HepG2 (cell line): ENCODE data around the gene UNC79. TPM values are rescaled to one million over a fixed set of nuclear protein-coding genes. Genes with fewer than 3 reads are reported as not detected.

Experiments used
- ATAC-seq: fragments of 200-7000 bp; cut with Tn5 transposase; 3 replicates; pipeline ENCODE4 v1.9.1; 2020; ENCODE audit warnings: mild to moderate bottlenecking, moderate library complexity
- BruUV-seq: library from RNA; stranded (reverse); fragments of 400-500 nt; replicated peaks from 2 replicates; lab custom pipeline; 2021; lab: Mats Ljungman, UMichigan
- CTCF ChIA-PET: fragments of 300-600 bp; formaldehyde crosslinking; extraction: SDS; loops from one replicate; lab custom pipeline; 2021; ENCODE audit warnings: low total read pairs, inconsistent platforms, low intra/inter-chr PET ratio; lab: Yijun Ruan, JAX
- POLR2A ChIA-PET: fragments of 350-600 bp; sonication (Branson Sonifier 250); formaldehyde crosslinking; loops from one replicate; lab custom pipeline; 2020; ENCODE audit warnings: antibody characterized with exemption, inconsistent platforms; lab: Yijun Ruan, JAX
- DNase-seq: peaks from one replicate; pipeline ENCODE4 v3.0.0-alpha.2; 2015; ENCODE audit warnings: low spot score
- FAIRE-seq: peaks from 3 replicates; lab custom pipeline; 2011; peaks lifted over from hg19 to GRCh38; lab: Jason Lieb, UNC
- H2AFZ ChIP-seq: one replicate; pipeline ENCODE4 v1.6.1; 2011; ENCODE audit warnings: low read length, inconsistent platforms
- H3K27ac ChIP-seq: fragments of 300-600 bp; 3 replicates; pipeline ENCODE4 v1.8.0; 2011; ENCODE audit warnings: mixed run types, mild to moderate bottlenecking, mixed read lengths, low read length, inconsistent platforms; ENCODE audit not compliant: insufficient read depth; ENCODE audit errors: extremely low read length
- H3K27me3 ChIP-seq, 2 experiments: fragments of 200-600 bp in 1 of 2; 2 replicates in 1 of 2; 3 replicates in 1 of 2; pipeline versions ENCODE4 v1.6.0 to v1.8.0; 2011; ENCODE audit warnings: low read length in 2 of 2, mild to moderate bottlenecking in 2 of 2, moderate library complexity in 2 of 2, inconsistent platforms in 1 of 2; ENCODE audit not compliant: insufficient read depth in 2 of 2, control insufficient read depth in 1 of 2
- H3K36me3 ChIP-seq, 2 experiments: fragments of 200-600 bp in 1 of 2; replicated peaks in 1 of 2; 2 replicates in 1 of 2; 3 replicates in 1 of 2; pipeline versions ENCODE4 v1.5.1 to v1.8.0; 2011; ENCODE audit warnings: low read length in 2 of 2, inconsistent platforms in 1 of 2; ENCODE audit not compliant: insufficient read depth in 2 of 2, control insufficient read depth in 1 of 2
- H3K4me1 ChIP-seq: 2 replicates; pipeline ENCODE4 v1.5.1; 2012; ENCODE audit warnings: low read length, inconsistent platforms; ENCODE audit not compliant: insufficient read depth
- H3K4me2 ChIP-seq: 2 replicates; pipeline ENCODE4 v1.6.0; 2011; ENCODE audit warnings: low read depth, low read length, inconsistent platforms
- H3K4me3 ChIP-seq, 3 experiments: fragments of 200-600 bp in 1 of 3; sonication (generic), shearing (Covaris generic) in 1 of 3; replicated peaks in 1 of 3; 2 replicates each; pipeline ENCODE4 v1.5.1; 2011 to 2016; ENCODE audit warnings: low read length in 3 of 3, inconsistent platforms in 2 of 3, low read depth in 2 of 3, mild to moderate bottlenecking in 2 of 3, control low read depth in 1 of 3, mixed read lengths in 1 of 3; ENCODE audit not compliant: insufficient read depth in 1 of 3
- H3K79me2 ChIP-seq: one replicate; pipeline ENCODE4 v1.6.1; 2011; ENCODE audit warnings: low read length, inconsistent platforms; ENCODE audit not compliant: insufficient read depth
- H3K9ac ChIP-seq: 2 replicates; pipeline ENCODE4 v1.6.0; 2011; ENCODE audit warnings: mild to moderate bottlenecking, low read depth, low read length, inconsistent platforms; ENCODE audit not compliant: insufficient read depth
- H3K9me3 ChIP-seq: 2 replicates; pipeline ENCODE4 v1.5.1; 2012; ENCODE audit warnings: mild to moderate bottlenecking, low read length
- H4K20me1 ChIP-seq: 2 replicates; pipeline ENCODE4 v1.6.0; 2011; ENCODE audit warnings: inconsistent platforms, mild to moderate bottlenecking, low read length, moderate library complexity; ENCODE audit not compliant: insufficient read depth
- AGO1 ChIP-seq: fragments of 200-400 bp; formaldehyde crosslinking; IDR thresholded peaks from 2 replicates; pipeline ENCODE4 v1.6.1; 2017; ENCODE audit warnings: mild to moderate bottlenecking, low read depth, low read length, moderate library complexity; ENCODE audit not compliant: poor library complexity, severe bottlenecking
- ATAD3A ChIP-seq: sonication (generic); formaldehyde crosslinking; IDR thresholded peaks from 2 replicates; pipeline ENCODE4 v1.4.0; 2020; ENCODE audit warnings: missing genetic modification reagents
- FIP1L1 ChIP-seq: fragments of 200-400 bp; formaldehyde crosslinking; IDR thresholded peaks from 2 replicates; pipeline ENCODE4 v1.6.1; 2018; ENCODE audit warnings: low read depth, mild to moderate bottlenecking, low read length, moderate library complexity, borderline replicate concordance; ENCODE audit not compliant: insufficient read depth
- FOXK2 ChIP-seq: fragments of 450-650 bp; IDR thresholded peaks from 2 replicates; pipeline ENCODE4 v1.6.1; 2016
- KDM5A ChIP-seq: fragments of 200-600 bp; sonication (generic); IDR thresholded peaks from 2 replicates; pipeline ENCODE4 v1.7.0; 2018; ENCODE audit warnings: antibody characterized with exemption, mild to moderate bottlenecking, low read length, borderline replicate concordance
- MXI1 ChIP-seq: IDR thresholded peaks from 3 replicates; pipeline ENCODE4 v1.6.1; 2012; ENCODE audit warnings: low read depth, low read length, inconsistent platforms, borderline replicate concordance
- TCF7L2 ChIP-seq: IDR thresholded peaks from 2 replicates; pipeline ENCODE4 v1.6.1; 2011; ENCODE audit warnings: mild to moderate bottlenecking, low read depth, low read length, moderate library complexity
- U2AF2 ChIP-seq: fragments of 200-400 bp; formaldehyde crosslinking; IDR thresholded peaks from 2 replicates; pipeline ENCODE4 v1.6.1; 2017; ENCODE audit warnings: low read depth, mild to moderate bottlenecking, low read length
- ZEB1 ChIP-seq: IDR thresholded peaks from 2 replicates; pipeline ENCODE4 v1.6.1; 2012; ENCODE audit warnings: mild to moderate bottlenecking, low read depth, inconsistent platforms; ENCODE audit not compliant: insufficient replicate concordance
- ZNF33A ChIP-seq: sonication (generic); formaldehyde crosslinking; IDR thresholded peaks from 2 replicates; pipeline ENCODE4 v1.5.1; 2020; ENCODE audit warnings: missing genetic modification reagents, mild to moderate bottlenecking, moderate library complexity, borderline replicate concordance
- ZNF562 ChIP-seq: sonication (generic); formaldehyde crosslinking; IDR thresholded peaks from 2 replicates; pipeline ENCODE4 v1.8.0; 2022; ENCODE audit warnings: missing genetic modification reagents, borderline replicate concordance
- ZNF761 ChIP-seq: sonication (generic); formaldehyde crosslinking; conservative IDR thresholded peaks from 2 replicates; pipeline ENCODE4 v1.4.0; 2020; ENCODE audit warnings: mild to moderate bottlenecking, missing genetic modification reagents
- ZSCAN31 ChIP-seq: sonication (generic); formaldehyde crosslinking; IDR thresholded peaks from 2 replicates; pipeline ENCODE4 v1.5.0; 2020; ENCODE audit warnings: low read depth, mild to moderate bottlenecking, missing genetic modification reagents
- WGBS: methylation state at CpG from one replicate; pipeline ENCODE4 v1.1.6; 2017; ENCODE audit warnings: low lambda C conversion rate; 5-methylcytosine and 5-hydroxymethylcytosine counted together
- in situ Hi-C: cut with HindIII; loops from 2 replicates; pipeline ENCODE4 v1.10.0; 2017; ENCODE audit warnings: low pct_unique_long_range_greater_than_20kb; ENCODE audit not compliant: extremely low pct_ligation_motif_present
- intact Hi-C: fragments of 100-400 bp; cut with micrococcal nuclease; formaldehyde crosslinking; loops from one replicate; pipeline ENCODE4 v1.10.0; 2022; ENCODE audit not compliant: unreplicated experiment
- polyA plus RNA-seq, 8 experiments: library from polyadenylated mRNA; depleted of rRNA in 3 of 8; stranded (reverse) in 7 of 8; unstranded in 1 of 8; fragments of >200 nt; fragmentation: Illumina TruSeq in 4 of 8; extraction: Trizol in 4 of 8; gene quantifications; 2 replicates each; pipeline versions ENCODE4 v1.2.1 to v1.2.3, GENCODE V29; 2011 to 2016; ENCODE audit warnings: low read depth in 4 of 8, missing spikeins in 1 of 8, mixed read lengths in 1 of 8; ENCODE audit not compliant: insufficient read depth in 1 of 8
- total RNA-seq, 5 experiments: library from RNA; depleted of rRNA; stranded (reverse); fragments of >200 nt; fragmentation: Illumina TruSeq; extraction: Trizol; gene quantifications; 2 replicates each; pipeline ENCODE4 v1.2.3, GENCODE V29; 2016; ENCODE audit warnings: low read depth in 1 of 5
- TF ChIP-seq, protein P1 (sequence below): sonication (generic); formaldehyde crosslinking; IDR thresholded peaks from 2 replicates; pipeline ENCODE4 v1.4.0; 2020; ENCODE audit warnings: missing genetic modification reagents
- TF ChIP-seq, protein P2 (sequence below): sonication (generic); formaldehyde crosslinking; IDR thresholded peaks from 2 replicates; pipeline ENCODE4 v1.8.1; 2023; ENCODE audit warnings: mild to moderate bottlenecking, missing genetic modification reagents, borderline replicate concordance
- TF ChIP-seq, protein P3 (sequence below): sonication (generic); formaldehyde crosslinking; IDR thresholded peaks from 2 replicates; pipeline ENCODE4 v1.5.0; 2020; ENCODE audit warnings: mild to moderate bottlenecking, missing genetic modification reagents

Gene UNC79
- total and polyA plus RNA-seq, 2 of the 13 experiments (the other 11 are each of a cell fraction or from before 2014, with no cell fraction given) = under 0.01 TPM; not detected in 1

DNA sequence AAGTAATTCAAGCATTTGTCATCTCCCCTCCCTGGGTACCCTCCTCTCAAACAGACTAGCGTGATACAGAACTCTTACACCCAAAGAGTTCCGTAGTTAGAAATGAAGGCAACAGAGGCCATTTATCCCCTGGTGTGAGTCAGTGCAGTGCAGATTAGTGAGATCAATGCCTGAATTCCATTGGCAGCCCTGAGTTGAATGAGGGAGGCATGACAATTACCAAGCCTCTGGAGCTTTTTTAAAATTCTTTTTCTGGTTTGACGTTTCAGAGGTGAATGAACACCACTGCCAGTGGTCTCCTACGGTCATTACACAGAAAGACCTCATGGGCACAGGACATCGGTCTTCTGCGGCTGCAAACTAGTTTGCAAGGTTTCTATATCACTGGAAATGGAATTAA lies 263.2 kb downstream of the UNC79 start:
- in situ Hi-C loops = no loop called here
- H3K4me3 ChIP-seq = no peak overlapping the region
- H3K9ac ChIP-seq = no peak overlapping the region
- H3K4me2 ChIP-seq = no peak overlapping the region
- DNase-seq = no peak
- H3K79me2 ChIP-seq = no peaks in the 10 kb centered on the region
- TF ChIP-seq, protein P1, sequence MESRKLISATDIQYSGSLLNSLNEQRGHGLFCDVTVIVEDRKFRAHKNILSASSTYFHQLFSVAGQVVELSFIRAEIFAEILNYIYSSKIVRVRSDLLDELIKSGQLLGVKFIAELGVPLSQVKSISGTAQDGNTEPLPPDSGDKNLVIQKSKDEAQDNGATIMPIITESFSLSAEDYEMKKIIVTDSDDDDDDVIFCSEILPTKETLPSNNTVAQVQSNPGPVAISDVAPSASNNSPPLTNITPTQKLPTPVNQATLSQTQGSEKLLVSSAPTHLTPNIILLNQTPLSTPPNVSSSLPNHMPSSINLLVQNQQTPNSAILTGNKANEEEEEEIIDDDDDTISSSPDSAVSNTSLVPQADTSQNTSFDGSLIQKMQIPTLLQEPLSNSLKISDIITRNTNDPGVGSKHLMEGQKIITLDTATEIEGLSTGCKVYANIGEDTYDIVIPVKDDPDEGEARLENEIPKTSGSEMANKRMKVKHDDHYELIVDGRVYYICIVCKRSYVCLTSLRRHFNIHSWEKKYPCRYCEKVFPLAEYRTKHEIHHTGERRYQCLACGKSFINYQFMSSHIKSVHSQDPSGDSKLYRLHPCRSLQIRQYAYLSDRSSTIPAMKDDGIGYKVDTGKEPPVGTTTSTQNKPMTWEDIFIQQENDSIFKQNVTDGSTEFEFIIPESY (CRISPR knock-in tag) = no peak
- TF ChIP-seq, protein P2, sequence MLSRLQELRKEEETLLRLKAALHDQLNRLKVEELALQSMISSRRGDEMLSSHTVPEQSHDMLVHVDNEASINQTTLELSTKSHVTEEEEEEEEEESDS = no peak
- TF ChIP-seq ZSCAN31 (CRISPR knock-in tag) (no peak), KDM5A (no peak), ZEB1 (no peak), MXI1 (no peak), ATAD3A (CRISPR knock-in tag) (no peak)
- H3K27me3 ChIP-seq = no peaks in the 10 kb centered on the region; a peak in 2 of 5 replicates
- no peak for FAIRE-seq
- no peaks in the 10 kb centered on the region for H3K4me1 ChIP-seq
- no peak overlapping the region for H3K27ac ChIP-seq
- no TSS peak for BruUV-seq
- H2AFZ ChIP-seq = no peak overlapping the region
- ChIA-PET POLR2A (no interaction called here), CTCF (no interaction called here)
- no peak for ATAC-seq
- H3K9me3 ChIP-seq = no peaks in the 10 kb centered on the region
- H3K36me3 ChIP-seq = no peaks in the 10 kb centered on the region
- WGBS = 45% methylated on average over 6 of the region's 6 CpGs
- intact Hi-C loops = no loop called here
- no peaks in the 10 kb centered on the region for H4K20me1 ChIP-seq

DNA sequence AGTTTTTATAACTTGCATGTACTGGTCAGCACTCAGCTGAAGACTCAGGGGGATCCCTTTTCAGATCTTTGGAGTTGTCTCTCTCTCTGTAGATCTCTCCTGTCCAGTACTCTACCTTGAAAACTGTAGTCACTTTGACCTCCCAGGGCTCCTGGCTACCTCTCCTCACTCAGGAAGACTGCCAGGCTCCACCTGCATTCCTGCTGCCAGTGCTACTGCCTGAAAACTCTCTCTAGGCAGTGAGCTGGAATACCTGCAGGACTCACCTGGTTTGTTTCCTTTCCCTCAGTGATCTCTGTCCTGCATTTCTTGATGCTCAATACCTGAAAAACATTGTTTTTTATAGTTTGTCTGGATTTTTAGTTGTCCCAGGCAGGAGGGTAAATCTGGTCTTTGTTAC lies 270.2 kb downstream of the UNC79 start:
- Histone ChIP-seq H3K79me2 (no peaks in the 10 kb centered on the region), H2AFZ (no peak overlapping the region), H3K4me1 (peaks cover 12% of the 10 kb centered on the region), H3K4me3 (no peak overlapping the region), H3K9me3 (no peaks in the 10 kb centered on the region), H3K4me2 (no peak overlapping the region), H4K20me1 (no peaks in the 10 kb centered on the region), H3K27me3 (peaks cover 0 to 1% of the 10 kb centered on the region in 2 experiments; a peak in 3 of 5 replicates), H3K27ac (no peak overlapping the region), H3K36me3 (no peaks in the 10 kb centered on the region), H3K9ac (no peak overlapping the region)
- DNase-seq = no peak
- ATAC-seq = no peak
- ChIA-PET POLR2A (no interaction called here), CTCF (no interaction called here)
- FAIRE-seq = no peak
- BruUV-seq = no TSS peak
- intact Hi-C loops (no loop called here), in situ Hi-C loops (no loop called here)
- no peak for TF ChIP-seq KDM5A
- no peak for TF ChIP-seq TCF7L2
- no peak for TF ChIP-seq ZNF33A (CRISPR knock-in tag)
- TF ChIP-seq ZNF761 = no peak
- no peak for TF ChIP-seq U2AF2
- no peak for TF ChIP-seq AGO1
- no peak for TF ChIP-seq FIP1L1
- no peak for TF ChIP-seq FOXK2
- TF ChIP-seq ZNF562 (CRISPR knock-in tag) = no peak
- TF ChIP-seq, protein P3, sequence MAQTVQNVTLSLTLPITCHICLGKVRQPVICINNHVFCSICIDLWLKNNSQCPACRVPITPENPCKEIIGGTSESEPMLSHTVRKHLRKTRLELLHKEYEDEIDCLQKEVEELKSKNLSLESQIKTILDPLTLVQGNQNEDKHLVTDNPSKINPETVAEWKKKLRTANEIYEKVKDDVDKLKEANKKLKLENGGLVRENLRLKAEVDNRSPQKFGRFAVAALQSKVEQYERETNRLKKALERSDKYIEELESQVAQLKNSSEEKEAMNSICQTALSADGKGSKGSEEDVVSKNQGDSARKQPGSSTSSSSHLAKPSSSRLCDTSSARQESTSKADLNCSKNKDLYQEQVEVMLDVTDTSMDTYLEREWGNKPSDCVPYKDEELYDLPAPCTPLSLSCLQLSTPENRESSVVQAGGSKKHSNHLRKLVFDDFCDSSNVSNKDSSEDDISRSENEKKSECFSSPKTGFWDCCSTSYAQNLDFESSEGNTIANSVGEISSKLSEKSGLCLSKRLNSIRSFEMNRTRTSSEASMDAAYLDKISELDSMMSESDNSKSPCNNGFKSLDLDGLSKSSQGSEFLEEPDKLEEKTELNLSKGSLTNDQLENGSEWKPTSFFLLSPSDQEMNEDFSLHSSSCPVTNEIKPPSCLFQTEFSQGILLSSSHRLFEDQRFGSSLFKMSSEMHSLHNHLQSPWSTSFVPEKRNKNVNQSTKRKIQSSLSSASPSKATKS (CRISPR knock-in tag) = no peak
